ENCODE data around the gene UVSSA.

The UVSSA gene

DNA sequence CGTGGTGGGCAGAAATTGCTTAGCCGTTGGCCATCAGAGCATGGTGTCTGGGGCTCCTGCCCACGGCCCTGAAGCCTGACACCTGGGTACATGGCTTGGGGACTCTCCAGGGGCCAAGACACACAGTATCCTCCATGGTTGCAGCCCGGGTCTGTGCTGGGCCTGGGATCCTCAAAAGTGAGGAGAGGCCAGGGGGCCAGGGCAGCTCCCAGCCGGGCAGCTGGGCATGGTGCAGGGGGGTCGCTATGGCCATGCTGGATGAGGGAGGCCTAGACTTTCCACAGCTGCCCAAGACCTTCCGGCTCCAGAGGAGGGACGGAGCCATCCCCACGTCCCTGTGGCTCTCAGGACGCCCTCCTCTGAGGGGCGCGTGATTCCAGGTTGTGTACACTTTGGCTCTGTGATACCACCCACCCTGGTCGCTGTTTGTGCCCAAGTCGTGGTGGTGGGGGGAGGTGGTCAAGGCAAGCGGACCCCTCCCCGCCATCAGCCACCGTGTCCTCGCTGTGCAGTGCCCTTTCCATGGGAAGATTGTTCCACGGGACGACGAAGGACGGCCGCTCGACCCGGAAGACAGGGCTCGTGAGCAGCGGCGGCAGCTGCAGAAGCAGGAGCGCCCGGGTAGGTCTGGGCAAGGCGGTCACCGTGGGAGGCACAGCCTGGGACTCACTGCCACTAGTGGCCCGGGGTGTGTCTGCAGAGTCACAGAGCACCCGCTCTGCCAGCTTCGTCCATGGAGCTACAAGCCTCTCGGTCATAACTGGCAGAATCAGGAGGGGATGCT is 33.6 kb downstream of the UVSSA start:
- no peak for DNase-seq (ENCODE audit: low read depth)
- H3K4me3 ChIP-seq (replicated peaks; ENCODE audit: low read depth, low read length) = no peak overlapping the region
- TF ChIP-seq, protein P1, sequence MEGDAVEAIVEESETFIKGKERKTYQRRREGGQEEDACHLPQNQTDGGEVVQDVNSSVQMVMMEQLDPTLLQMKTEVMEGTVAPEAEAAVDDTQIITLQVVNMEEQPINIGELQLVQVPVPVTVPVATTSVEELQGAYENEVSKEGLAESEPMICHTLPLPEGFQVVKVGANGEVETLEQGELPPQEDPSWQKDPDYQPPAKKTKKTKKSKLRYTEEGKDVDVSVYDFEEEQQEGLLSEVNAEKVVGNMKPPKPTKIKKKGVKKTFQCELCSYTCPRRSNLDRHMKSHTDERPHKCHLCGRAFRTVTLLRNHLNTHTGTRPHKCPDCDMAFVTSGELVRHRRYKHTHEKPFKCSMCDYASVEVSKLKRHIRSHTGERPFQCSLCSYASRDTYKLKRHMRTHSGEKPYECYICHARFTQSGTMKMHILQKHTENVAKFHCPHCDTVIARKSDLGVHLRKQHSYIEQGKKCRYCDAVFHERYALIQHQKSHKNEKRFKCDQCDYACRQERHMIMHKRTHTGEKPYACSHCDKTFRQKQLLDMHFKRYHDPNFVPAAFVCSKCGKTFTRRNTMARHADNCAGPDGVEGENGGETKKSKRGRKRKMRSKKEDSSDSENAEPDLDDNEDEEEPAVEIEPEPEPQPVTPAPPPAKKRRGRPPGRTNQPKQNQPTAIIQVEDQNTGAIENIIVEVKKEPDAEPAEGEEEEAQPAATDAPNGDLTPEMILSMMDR (IDR thresholded peaks at IDR 0.05; ENCODE audit: low read length, missing control alignments) = no peak

DNA sequence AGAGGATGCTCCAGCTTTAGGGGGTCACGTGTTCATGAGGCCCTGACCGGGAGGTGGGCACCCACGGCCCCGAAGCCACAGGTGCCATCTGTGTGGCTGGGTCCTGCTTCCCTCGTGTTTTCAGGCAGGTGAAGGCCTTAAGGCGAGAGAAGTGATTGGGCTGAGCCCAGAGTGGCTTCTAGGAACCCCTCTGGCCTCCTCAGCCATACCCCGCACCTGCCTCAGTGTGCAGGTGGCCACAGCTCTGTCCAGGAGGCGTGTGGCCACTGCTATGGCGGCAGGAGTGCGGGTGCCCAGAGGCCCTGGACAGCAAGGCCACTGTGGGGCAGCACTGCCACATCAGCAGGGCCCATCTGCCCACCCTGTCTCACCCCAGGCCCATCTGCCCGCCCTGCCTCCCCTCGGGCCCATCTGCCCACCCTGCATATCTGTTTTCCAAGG is 34.2 kb downstream of the UVSSA start:
- DNase-seq (ENCODE audit: low read depth) = no peak
- no peak overlapping the region for H3K4me3 ChIP-seq (replicated peaks; ENCODE audit: low read depth, low read length)
- TF ChIP-seq, protein P1 (IDR thresholded peaks at IDR 0.05; ENCODE audit: low read length, missing control alignments) = no peak

DNA sequence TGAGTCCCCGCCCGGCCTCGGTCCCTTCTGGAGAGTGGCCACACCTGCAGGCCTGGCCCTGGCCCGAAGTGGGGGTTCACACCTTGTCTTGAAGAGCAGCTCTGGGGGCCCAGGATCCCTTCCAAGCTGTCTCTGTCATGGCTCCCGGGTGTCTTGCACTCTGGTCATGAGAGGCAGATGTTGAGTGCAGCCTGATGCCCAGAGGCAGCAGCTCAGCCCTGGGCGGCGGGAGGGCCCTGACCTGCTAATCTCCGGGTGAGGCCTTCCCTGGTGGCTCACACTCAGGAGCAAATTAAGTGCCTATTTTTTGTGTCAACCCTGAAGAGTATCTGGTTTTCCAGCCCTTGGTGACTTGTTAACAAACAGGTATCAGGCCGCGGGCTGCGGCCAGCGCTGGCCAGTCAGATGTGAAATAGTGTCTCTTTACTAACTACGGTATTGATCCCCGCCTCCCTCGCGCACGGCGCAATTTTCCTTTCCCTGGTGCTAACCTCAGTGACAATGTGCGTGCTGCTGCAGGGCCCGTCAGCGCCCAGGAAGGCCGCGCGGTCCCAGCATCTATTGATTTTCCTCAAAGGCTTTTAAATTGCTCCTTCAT is 35.0 kb downstream of the UVSSA start:
- no peak overlapping the region for H3K4me3 ChIP-seq (replicated peaks; ENCODE audit: low read depth, low read length)
- DNase-seq (ENCODE audit: low read depth) = no peak
- TF ChIP-seq, protein P1 (IDR thresholded peaks at IDR 0.05; ENCODE audit: low read length, missing control alignments) = no peak

DNA sequence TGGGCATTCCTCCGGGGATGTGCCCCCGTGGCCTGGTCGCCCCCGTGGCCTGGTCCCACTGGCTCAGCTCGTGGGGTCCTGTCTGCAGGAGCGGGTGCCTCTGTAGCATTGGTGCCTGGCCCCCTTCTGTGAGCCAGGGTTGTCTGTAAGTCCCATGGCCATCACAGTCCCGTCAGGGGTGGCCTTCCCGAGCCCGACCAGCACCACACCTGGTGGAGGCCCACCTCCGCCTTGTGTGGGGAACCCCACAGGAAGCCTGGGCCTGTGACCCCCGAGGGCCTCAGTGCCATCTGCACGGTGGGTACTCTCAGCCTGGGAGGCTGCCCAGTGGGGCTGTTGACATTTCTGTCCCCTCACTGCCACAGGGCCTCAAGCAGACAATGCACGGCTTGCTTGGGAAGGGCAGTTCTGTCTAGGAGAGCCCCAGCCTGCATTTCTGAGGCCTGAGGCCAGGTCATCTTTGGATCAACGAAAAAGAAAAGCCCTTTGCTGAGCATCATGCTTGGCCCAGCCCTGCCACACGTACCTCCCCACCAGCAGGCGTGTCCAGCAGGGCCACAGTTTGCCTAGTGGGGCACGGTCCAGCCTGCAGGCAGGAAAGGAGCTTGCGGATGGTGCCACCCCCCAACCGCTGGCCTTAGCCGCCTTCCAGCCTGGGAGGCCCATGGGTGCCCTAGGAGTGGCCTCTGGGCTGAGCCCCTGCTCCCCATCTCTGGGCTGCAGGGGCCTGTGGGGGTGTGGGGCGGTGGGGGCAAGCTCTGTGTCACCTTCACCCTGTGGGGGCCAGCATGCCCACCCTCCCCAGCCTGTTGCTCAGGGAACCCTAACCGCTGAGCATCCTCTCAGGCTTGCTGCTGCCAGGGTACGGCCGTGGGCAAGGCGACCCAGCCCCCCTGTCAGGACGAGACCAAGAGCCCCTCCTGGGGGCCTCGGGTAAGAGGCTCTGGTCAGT is 36.0 kb downstream of the UVSSA start:
- DNase-seq (ENCODE audit: low read depth) = no peak
- TF ChIP-seq, protein P1 (IDR thresholded peaks at IDR 0.05; ENCODE audit: low read length, missing control alignments) = no peak
- no peak overlapping the region for H3K4me3 ChIP-seq (replicated peaks; ENCODE audit: low read depth, low read length)

DNA sequence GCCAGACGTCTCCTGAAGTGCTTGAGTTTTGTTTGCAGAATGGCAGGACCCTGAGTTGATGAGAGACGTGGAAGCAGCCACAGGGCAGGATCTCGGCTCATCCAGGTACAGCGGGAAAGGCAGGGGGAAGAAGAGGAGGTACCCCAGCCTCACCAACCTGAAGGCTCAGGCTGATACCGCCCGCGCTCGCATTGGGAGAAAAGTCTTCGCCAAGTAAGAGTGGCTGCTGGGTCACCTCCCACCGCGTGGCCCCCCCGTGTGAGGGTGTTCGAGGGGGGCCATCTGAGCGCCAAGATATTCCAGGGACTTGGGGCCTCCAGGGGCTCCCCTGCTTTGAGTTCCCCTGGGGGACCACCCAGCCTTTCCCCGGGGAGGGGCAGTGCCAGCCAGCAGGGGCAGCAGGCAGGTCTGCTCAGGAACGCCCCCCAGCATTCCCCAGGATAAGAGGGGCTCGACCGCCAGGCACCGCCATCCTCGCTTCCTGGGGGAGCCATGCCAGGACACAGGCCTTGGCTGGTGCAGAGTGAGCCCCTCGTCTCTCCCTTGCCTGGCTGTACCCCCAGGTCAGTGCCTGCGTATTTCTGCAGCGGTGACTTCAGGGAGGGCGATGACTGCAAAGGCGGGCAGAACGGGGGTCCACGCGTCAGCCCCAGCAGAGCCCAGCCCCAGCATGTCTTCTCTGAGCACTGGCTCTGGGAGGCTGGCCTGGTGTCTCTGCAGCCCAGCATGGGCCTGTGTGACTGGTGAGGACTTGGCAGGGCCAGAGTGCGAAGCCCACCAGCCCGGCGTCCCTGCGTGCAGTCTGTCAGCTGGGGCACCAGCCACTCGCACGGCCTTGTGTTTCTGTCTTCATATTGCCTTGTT is 37.0 kb downstream of the UVSSA start:
- no peak overlapping the region for H3K4me3 ChIP-seq (replicated peaks; ENCODE audit: low read depth, low read length)
- TF ChIP-seq, protein P1 (IDR thresholded peaks at IDR 0.05; ENCODE audit: low read length, missing control alignments) = no peak
- DNase-seq (ENCODE audit: low read depth) = no peak
